ENCODE data around the gene ITPRID1.

ITPRID1 gene

GRCh38 chr7:31707089-31707488 is 193.2 kb downstream of the ITPRID1 start:
- H3K4me3 ChIP-seq (ENCODE audit: control insufficient read depth, low read depth, low read length), result no peak overlapping the region
- TF ChIP-seq CTCF (conservative IDR thresholded peaks at IDR 0.05; ENCODE audit: control insufficient read depth, insufficient read depth, low read depth, low read length), result no peak
- DNase-seq (ENCODE audit: low read depth), result no peak

Measured in fibroblast of mammary gland (primary cell).